Left colon (tissue), 2 donors: ENCODE data around the gene PTPRG. TPM values are rescaled to one million over a fixed set of nuclear protein-coding genes. Genes with fewer than 3 reads are reported as not detected.
"Not testable (repeated sequence)": the region's sequence is repeated elsewhere in the genome, so short reads cannot be mapped to it uniquely, and the experiment has no call there.

ENCODE experiments used
- ATAC-seq: fragments of 200-7000 bp; cut with Tn5 transposase; one replicate; pipeline ENCODE4 v1.9.1; 2020; ENCODE audit warnings: mild to moderate bottlenecking, moderate library complexity
- DNase-seq, 2 donors: peaks; one replicate each; pipeline ENCODE4 v3.0.0-alpha.2; 2020
- intact Hi-C, 2 donors: fragments of 100-400 bp; cut with DNase I in 1 of 2; cut with micrococcal nuclease in 1 of 2; formaldehyde crosslinking; loops; one replicate each; pipeline versions ENCODE4 v1.11.2 to v1.14.0; 2022; cut with DNase I, micrococcal nuclease
- total RNA-seq, 2 donors: library from RNA; stranded (reverse); fragmentation: NEBNext Ultra II Directional; extraction: Animal tissue kit (Norgen Biotek cat#: 25700); gene quantifications; one replicate each; pipeline ENCODE4 v1.2.1, GENCODE V29; 2021
- donor health status: DM: no; HTN: no; CAD: no.
- donor health status: DM: yes; HTN: yes; CAD: no.

PTPRG gene
- total RNA-seq, 2 donors from 2014 or later = 26.0 to 33.4 TPM

GRCh38 chr3:61687663-61688306, 126.4 kb downstream of the PTPRG start:
- no peak for DNase-seq
- no peak for ATAC-seq
- intact Hi-C loops = no loop called here

GRCh38 chr3:61688307-61688984, 127.1 kb downstream of the PTPRG start:
- intact Hi-C loops = no loop called here
- ATAC-seq = no peak
- DNase-seq = no peak

GRCh38 chr3:61690016-61690415, 128.6 kb downstream of the PTPRG start:
- intact Hi-C loops = no loop called here
- DNase-seq (no peak), ATAC-seq (no peak)

GRCh38 chr3:61691466-61691865, 130.1 kb downstream of the PTPRG start:
- DNase-seq = no peak
- intact Hi-C loops = no loop called here

GRCh38 chr3:61697301-61697700, 135.9 kb downstream of the PTPRG start:
- intact Hi-C loops = no loop called here
- no peak for DNase-seq
- no peak for ATAC-seq

More at GRCh38 chr3:61691466-61691865, 130.1 kb downstream of the PTPRG start:
- no peak for ATAC-seq

- intact Hi-C loops, DNase-seq: not testable (repeated sequence)
- peak; percentile 60 for ATAC-seq
Measured at GRCh38 chr3:61698278-61699072, 137.1 kb downstream of the PTPRG start.

GRCh38 chr3:61699622-61700021, 138.3 kb downstream of the PTPRG start:
- intact Hi-C loops = no loop called here
- DNase-seq = no peak
- no peak for ATAC-seq

- DNase-seq (no peak), ATAC-seq (no peak)
- intact Hi-C loops = no loop called here
Measured at GRCh38 chr3:61701011-61701410, 139.6 kb downstream of the PTPRG start.

- no peak for DNase-seq
- intact Hi-C loops = no loop called here
- ATAC-seq = no peak
Measured at GRCh38 chr3:61702453-61702852, 141.1 kb downstream of the PTPRG start.

- DNase-seq = no peak
- ATAC-seq = no peak
- intact Hi-C loops = no loop called here
Measured at GRCh38 chr3:61704807-61705206, 143.4 kb downstream of the PTPRG start.

GRCh38 chr3:61707492-61707891, 146.1 kb downstream of the PTPRG start:
- intact Hi-C loops = no loop called here
- ATAC-seq (no peak), DNase-seq (no peak)

GRCh38 chr3:61710920-61711319, 149.5 kb downstream of the PTPRG start:
- DNase-seq, ATAC-seq, intact Hi-C loops: not testable (repeated sequence)

GRCh38 chr3:61714225-61714624, 152.9 kb downstream of the PTPRG start:
- ATAC-seq = no peak
- intact Hi-C loops = no loop called here

GRCh38 chr3:61715886-61716527, 154.6 kb downstream of the PTPRG start:
- DNase-seq (peak in 1 of 2 donors; percentile 18), ATAC-seq (peak; percentile 52)
- intact Hi-C loops = no loop called here

More at GRCh38 chr3:61714225-61714624, 152.9 kb downstream of the PTPRG start:
- no peak for DNase-seq

GRCh38 chr3:61716693-61717092, 155.3 kb downstream of the PTPRG start:
- intact Hi-C loops, ATAC-seq, DNase-seq: not testable (repeated sequence)

GRCh38 chr3:61718565-61718964, 157.2 kb downstream of the PTPRG start:
- ATAC-seq = no peak
- intact Hi-C loops = no loop called here
- no peak for DNase-seq

GRCh38 chr3:61719278-61719977, 158.1 kb downstream of the PTPRG start:
- no peak for ATAC-seq
- no peak for DNase-seq
- intact Hi-C loops = no loop called here

GRCh38 chr3:61723038-61723437, 161.7 kb downstream of the PTPRG start:
- intact Hi-C loops = no loop called here
- ATAC-seq = peak; percentile 34
- DNase-seq = no peak

- DNase-seq (no peak), ATAC-seq (no peak)
- intact Hi-C loops = no loop called here
Measured at GRCh38 chr3:61724183-61724582, 162.8 kb downstream of the PTPRG start.
